ENCODE results near the gene KL. TPM values are rescaled to one million over a fixed set of nuclear protein-coding genes. Genes with fewer than 3 reads are reported as not detected.

Gene KL
- total and polyA plus RNA-seq, 2 donors (not counting 1 experiment from before 2014, with no cell fraction given): 0.07 TPM; not detected in 1

GRCh38 chr13:33000365-33000764 lies 15.9 kb upstream of the KL start:
- H3K27ac Mint-ChIP-seq: no peak overlapping the region
- TF ChIP-seq EZH2 (IDR thresholded peaks at IDR 0.05; ENCODE audit: borderline replicate concordance, insufficient read depth, low read depth, low read length, poor library complexity, severe bottlenecking): no peak
- TF ChIP-seq CTCF (IDR thresholded peaks at IDR 0.05): no peak
- no peak overlapping the region for H3K4me3 Mint-ChIP-seq

GRCh38 chr13:33003458-33004019 lies 12.7 kb upstream of the KL start:
- Histone ChIP-seq H3K4me1 (ENCODE audit: control insufficient read depth in 2 of 2, insufficient read depth in 2 of 2, low read length in 2 of 2) (no peaks in the 10 kb centered on the region), H3K9ac (ENCODE audit: low read length) (no peak overlapping the region), H2AFZ (ENCODE audit: insufficient read depth, low read depth, low read length, poor library complexity, severe bottlenecking) (no peak overlapping the region), H3K36me3 (replicated peaks in 1 of 2; ENCODE audit: control extremely low read depth in 1 of 2, control insufficient read depth in 1 of 2, extremely low read depth in 1 of 2, insufficient read depth in 2 of 2, low read length in 1 of 2) (no peaks in the 10 kb centered on the region), H3K27ac (ENCODE audit: low read length in 2 of 2) (no peak overlapping the region), H3K4me2 (replicated peaks; ENCODE audit: low read depth, low read length, poor library complexity, severe bottlenecking) (no peak overlapping the region), H3K79me2 (ENCODE audit: control insufficient read depth, insufficient read depth, low read length) (no peaks in the 10 kb centered on the region), H4K20me1 (ENCODE audit: control insufficient read depth, insufficient read depth, low read length, poor library complexity, severe bottlenecking) (no peaks in the 10 kb centered on the region), H3K9me3 (ENCODE audit: control extremely low read depth in 1 of 3, control insufficient read depth in 2 of 3, insufficient read depth in 1 of 3, low read length in 2 of 3) (peaks cover 0 to 8% (median 2%) of the 10 kb centered on the region in 3 donors), H3K4me3 (ENCODE audit: control extremely low read depth in 1 of 5, extremely low read depth in 1 of 5, insufficient read depth in 1 of 5, low read depth in 2 of 5, low read length in 4 of 5) (no peak overlapping the region), H3K27me3 (replicated peaks in 1 of 4; ENCODE audit: control extremely low read depth in 1 of 4, control insufficient read depth in 3 of 4, insufficient read depth in 4 of 4, low read length in 3 of 4) (peaks cover 0 to 6% (median 0%) of the 10 kb centered on the region in 4 experiments)
- ChIA-PET POLR2A (no interaction called here), CTCF (no interaction called here)
- no peak for TF ChIP-seq EZH2 (IDR thresholded peaks at IDR 0.05; ENCODE audit: borderline replicate concordance, insufficient read depth, low read depth, low read length, poor library complexity, severe bottlenecking)
- no peak for TF ChIP-seq CTCF (IDR thresholded peaks at IDR 0.05)
- H3K9me3 Mint-ChIP-seq (ENCODE audit: insufficient read depth): peaks cover 8% of the 10 kb centered on the region
- no peak overlapping the region for H3K27ac Mint-ChIP-seq
- H3K4me3 Mint-ChIP-seq: no peak overlapping the region
- ATAC-seq (ENCODE audit: low read depth) (no peak), DNase-seq (no peak)
- no peaks in the 10 kb centered on the region for H3K4me1 Mint-ChIP-seq
- no CpG with 5 or more reads among the region's 2 CpGs for WGBS (ENCODE audit: insufficient coverage)
- intact Hi-C loops (cut with micrococcal nuclease): no loop called here
- peaks cover 15% of the 10 kb centered on the region for H3K27me3 Mint-ChIP-seq

More at GRCh38 chr13:33000365-33000764, 15.9 kb upstream of the KL start:
- no peaks in the 10 kb centered on the region for H3K9me3 ChIP-seq (ENCODE audit: control extremely low read depth in 1 of 3, control insufficient read depth in 2 of 3, insufficient read depth in 1 of 3, low read length in 2 of 3)
- Mint-ChIP-seq H3K27me3 (no peaks in the 10 kb centered on the region), H3K4me1 (no peaks in the 10 kb centered on the region), H3K9me3 (ENCODE audit: insufficient read depth) (no peaks in the 10 kb centered on the region)
- no peaks in the 10 kb centered on the region for H3K27me3 ChIP-seq (replicated peaks in 1 of 4; ENCODE audit: control extremely low read depth in 1 of 4, control insufficient read depth in 3 of 4, insufficient read depth in 4 of 4, low read length in 3 of 4)
- no peaks in the 10 kb centered on the region for H3K36me3 ChIP-seq (replicated peaks in 1 of 2; ENCODE audit: control extremely low read depth in 1 of 2, control insufficient read depth in 1 of 2, extremely low read depth in 1 of 2, insufficient read depth in 2 of 2, low read length in 1 of 2)
- H3K4me1 ChIP-seq (ENCODE audit: control insufficient read depth in 2 of 2, insufficient read depth in 2 of 2, low read length in 2 of 2): no peaks in the 10 kb centered on the region
- no peak overlapping the region for H3K4me2 ChIP-seq (replicated peaks; ENCODE audit: low read depth, low read length, poor library complexity, severe bottlenecking)
- no peak overlapping the region for H3K9ac ChIP-seq (ENCODE audit: low read length)
- H3K27ac ChIP-seq (ENCODE audit: low read length in 2 of 2): no peak overlapping the region
- H3K4me3 ChIP-seq (ENCODE audit: control extremely low read depth in 1 of 5, extremely low read depth in 1 of 5, insufficient read depth in 1 of 5, low read depth in 2 of 5, low read length in 4 of 5): no peak overlapping the region
- H4K20me1 ChIP-seq (ENCODE audit: control insufficient read depth, insufficient read depth, low read length, poor library complexity, severe bottlenecking): no peaks in the 10 kb centered on the region
- no peak overlapping the region for H2AFZ ChIP-seq (ENCODE audit: insufficient read depth, low read depth, low read length, poor library complexity, severe bottlenecking)
- no peaks in the 10 kb centered on the region for H3K79me2 ChIP-seq (ENCODE audit: control insufficient read depth, insufficient read depth, low read length)
- DNase-seq (no peak), ATAC-seq (ENCODE audit: low read depth) (no peak)
- ChIA-PET CTCF (no interaction called here), POLR2A (no interaction called here)
- intact Hi-C loops (cut with micrococcal nuclease): no loop called here
- WGBS (ENCODE audit: insufficient coverage): no CpG with 5 or more reads among the region's 1 CpG
